22Rv1 (cell line): ENCODE data around the gene PHTF2.

Experiments
- ZFX ChIP-seq: fragments of 450-650 bp; IDR thresholded peaks from 2 replicates; pipeline ENCODE4 v1.6.1; 2017; ENCODE audit warnings: antibody characterized with exemption, borderline replicate concordance
- TF ChIP-seq, protein P1 (sequence below): fragments of 450-650 bp; IDR thresholded peaks from 2 replicates; pipeline ENCODE4 v1.5.1; 2017; ENCODE audit warnings: mild to moderate bottlenecking

DNA sequence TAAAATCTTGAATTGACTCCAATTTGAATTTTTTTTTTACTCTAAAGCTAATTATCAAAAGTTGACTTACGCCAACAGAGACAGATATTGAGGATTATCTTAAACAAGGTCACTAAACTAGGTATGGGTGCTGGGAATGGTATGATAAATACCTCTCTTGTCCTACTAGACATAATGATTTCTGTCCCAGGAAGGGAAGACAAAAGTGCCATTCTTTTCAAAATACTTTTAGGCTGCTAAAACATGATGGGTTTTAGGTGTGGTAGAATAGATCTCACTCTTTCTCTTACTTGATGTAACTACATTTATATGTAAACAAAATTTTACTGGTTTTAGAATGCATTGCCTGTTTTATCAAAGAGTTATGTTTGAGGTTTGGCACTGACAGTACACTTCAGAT lies 15.5 kb upstream of the PHTF2 start:
- TF ChIP-seq, protein P1, sequence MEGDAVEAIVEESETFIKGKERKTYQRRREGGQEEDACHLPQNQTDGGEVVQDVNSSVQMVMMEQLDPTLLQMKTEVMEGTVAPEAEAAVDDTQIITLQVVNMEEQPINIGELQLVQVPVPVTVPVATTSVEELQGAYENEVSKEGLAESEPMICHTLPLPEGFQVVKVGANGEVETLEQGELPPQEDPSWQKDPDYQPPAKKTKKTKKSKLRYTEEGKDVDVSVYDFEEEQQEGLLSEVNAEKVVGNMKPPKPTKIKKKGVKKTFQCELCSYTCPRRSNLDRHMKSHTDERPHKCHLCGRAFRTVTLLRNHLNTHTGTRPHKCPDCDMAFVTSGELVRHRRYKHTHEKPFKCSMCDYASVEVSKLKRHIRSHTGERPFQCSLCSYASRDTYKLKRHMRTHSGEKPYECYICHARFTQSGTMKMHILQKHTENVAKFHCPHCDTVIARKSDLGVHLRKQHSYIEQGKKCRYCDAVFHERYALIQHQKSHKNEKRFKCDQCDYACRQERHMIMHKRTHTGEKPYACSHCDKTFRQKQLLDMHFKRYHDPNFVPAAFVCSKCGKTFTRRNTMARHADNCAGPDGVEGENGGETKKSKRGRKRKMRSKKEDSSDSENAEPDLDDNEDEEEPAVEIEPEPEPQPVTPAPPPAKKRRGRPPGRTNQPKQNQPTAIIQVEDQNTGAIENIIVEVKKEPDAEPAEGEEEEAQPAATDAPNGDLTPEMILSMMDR = no peak
- TF ChIP-seq ZFX = no peak
